Left forelimb (tissue), 1 donor: Measurements from ENCODE around the gene TENM3.

Source experiments
- DNase-seq: peaks from one replicate; pipeline ENCODE4 v3.0.0-alpha.2; 2018; ENCODE audit warnings: low spot score

The TENM3 gene

GRCh38 chr4:182843808-182844325 lies 600.7 kb downstream of the TENM3 start:
- DNase-seq = no peak

GRCh38 chr4:182845618-182846017 lies 602.4 kb downstream of the TENM3 start:
- no peak for DNase-seq

GRCh38 chr4:182846036-182846435 lies 602.8 kb downstream of the TENM3 start:
- DNase-seq = no peak

GRCh38 chr4:182847576-182848450 lies 604.6 kb downstream of the TENM3 start:
- DNase-seq = no peak

GRCh38 chr4:182848685-182849084 lies 605.5 kb downstream of the TENM3 start:
- no peak for DNase-seq
